HG02884 (cell line): ENCODE results near the gene TMEM45B.
"Not testable (repeated sequence)": the region's sequence is repeated elsewhere in the genome, so short reads cannot be mapped to it uniquely, and the experiment has no call there.

Experiments used
- ATAC-seq: cut with Tn5 transposase; IDR thresholded peaks from one replicate; pipeline ENCODE4 v1.9.1; 2021; ENCODE audit warnings: mild to moderate bottlenecking, moderate library complexity; ENCODE audit not compliant: unreplicated experiment

TMEM45B gene

GRCh38 chr11:129804012-129804411, 11.6 kb upstream of the TMEM45B start:
- no peak for ATAC-seq

DNA sequence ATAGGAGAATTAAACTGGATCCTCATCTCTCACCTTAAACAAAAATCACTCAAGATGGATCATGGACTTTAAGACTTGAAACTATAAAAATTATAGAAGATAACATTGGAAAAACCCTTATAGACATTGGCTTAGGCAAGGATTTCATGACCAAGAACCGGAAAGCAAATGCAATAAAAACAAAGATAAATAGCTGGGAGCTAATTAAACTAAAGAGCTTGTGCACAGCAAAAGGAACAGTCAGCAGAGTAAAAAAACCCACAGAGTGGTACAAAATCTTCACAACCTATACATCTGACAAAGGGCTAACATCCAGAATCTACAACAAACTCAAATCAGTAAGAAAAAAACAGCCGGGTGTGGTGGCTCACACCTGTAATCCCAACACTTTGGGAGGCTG, 7.4 kb upstream of the TMEM45B start:
- not testable (repeated sequence) for ATAC-seq

- no peak for ATAC-seq
Observed at GRCh38 chr11:129813231-129813791, 2.3 kb upstream of the TMEM45B start.

GRCh38 chr11:129814244-129815014, 1.2 kb upstream of the TMEM45B start:
- no peak for ATAC-seq

GRCh38 chr11:129817534-129818051, 1.9 kb downstream of the TMEM45B start:
- no peak for ATAC-seq

- not testable (repeated sequence) for ATAC-seq
Observed at GRCh38 chr11:129818236-129818635, 2.6 kb downstream of the TMEM45B start.

GRCh38 chr11:129819237-129819636, 3.6 kb downstream of the TMEM45B start:
- no peak for ATAC-seq

GRCh38 chr11:129820228-129820627, 4.6 kb downstream of the TMEM45B start:
- not testable (repeated sequence) for ATAC-seq

GRCh38 chr11:129823281-129823680, 7.6 kb downstream of the TMEM45B start:
- ATAC-seq, result not testable (repeated sequence)

- not testable (repeated sequence) for ATAC-seq
Observed at GRCh38 chr11:129823799-129824198, 8.2 kb downstream of the TMEM45B start.

DNA sequence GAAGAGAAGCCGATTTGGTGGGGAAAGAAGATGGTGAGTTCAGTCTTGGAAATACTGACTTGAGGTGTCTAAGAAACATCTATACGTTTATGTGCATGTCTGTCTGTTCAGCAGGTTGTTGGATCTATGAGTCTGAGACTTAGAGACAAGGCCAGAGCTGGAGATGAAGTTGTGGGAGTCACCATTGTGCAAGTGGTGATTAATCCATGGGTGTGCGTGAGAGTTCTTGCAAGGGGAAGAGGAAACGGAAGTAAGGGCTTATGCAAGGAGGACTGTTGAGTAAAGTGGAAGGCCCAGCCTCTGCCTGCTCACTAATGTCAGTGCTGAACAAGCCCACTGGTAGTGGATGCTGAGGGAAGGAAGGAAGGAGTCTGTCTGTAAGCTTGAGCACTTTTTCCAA, 9.7 kb downstream of the TMEM45B start:
- no peak for ATAC-seq

DNA sequence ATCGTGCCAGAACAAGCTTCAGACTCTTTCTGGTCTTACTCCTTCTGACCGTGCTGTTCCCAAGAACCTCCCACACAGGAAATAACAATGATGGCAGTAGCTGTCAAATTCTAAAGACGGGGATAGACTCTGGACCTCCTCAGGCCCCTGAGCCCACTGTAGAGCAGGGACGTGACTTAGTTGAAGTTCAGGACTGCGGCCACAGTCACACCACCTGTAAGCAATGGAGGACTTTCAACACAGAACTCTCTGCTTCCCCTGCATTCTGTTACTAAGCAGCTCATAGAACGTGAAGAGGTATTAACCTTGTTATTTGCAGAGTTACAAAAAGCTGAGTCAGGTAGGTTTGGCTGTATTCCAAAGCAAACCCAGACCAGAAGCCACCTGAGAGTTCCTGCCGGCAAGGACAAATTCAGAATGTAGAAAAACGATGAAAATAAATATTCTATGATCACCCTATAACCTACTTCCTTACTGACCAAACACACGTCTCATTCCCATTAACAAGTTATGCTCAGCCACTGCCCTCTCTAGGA, 12.7 kb downstream of the TMEM45B start:
- no peak for ATAC-seq

DNA sequence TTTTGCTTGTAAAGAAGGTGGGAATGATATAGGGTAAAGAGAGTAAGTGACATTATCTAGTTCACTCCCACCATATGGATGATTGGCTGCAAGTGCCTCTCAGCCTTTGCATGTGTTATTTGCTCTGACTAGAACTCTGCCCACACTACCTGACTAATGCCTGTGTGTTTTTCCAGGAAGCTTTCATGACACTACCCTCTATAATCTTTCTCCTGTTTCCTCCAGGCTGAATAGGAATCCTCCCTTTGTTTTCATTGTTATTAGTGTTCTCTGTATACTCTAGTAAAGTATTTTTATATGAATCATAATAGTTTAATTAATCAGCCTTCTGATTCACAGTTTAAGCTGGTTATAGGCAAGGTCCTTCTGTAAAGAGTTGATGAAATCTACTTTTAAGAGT, 13.8 kb downstream of the TMEM45B start:
- not testable (repeated sequence) for ATAC-seq

DNA sequence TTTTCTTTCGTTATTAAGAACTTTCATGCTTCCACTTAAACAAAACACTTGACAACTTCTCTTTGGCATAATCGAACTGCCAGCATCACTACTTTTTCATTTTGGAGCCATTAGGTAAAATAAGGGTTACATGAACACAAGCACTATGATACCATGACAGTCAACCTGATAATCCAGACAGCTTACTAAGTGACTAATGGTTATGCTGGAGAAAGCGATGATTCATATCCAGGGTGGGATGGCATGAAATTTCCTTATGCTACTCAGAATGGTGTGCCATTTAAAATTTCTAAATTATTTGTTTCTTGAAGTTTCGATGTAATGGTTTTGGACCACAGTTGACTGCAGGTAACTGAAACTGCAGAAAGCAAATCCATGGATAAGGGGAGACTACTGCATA, 15.6 kb downstream of the TMEM45B start:
- not testable (repeated sequence) for ATAC-seq

GRCh38 chr11:129833260-129833659, 17.6 kb downstream of the TMEM45B start:
- ATAC-seq, result not testable (repeated sequence)

GRCh38 chr11:129836423-129836891, 20.8 kb downstream of the TMEM45B start:
- ATAC-seq, result not testable (repeated sequence)

- no peak for ATAC-seq
Observed at GRCh38 chr11:129836979-129837378, 21.3 kb downstream of the TMEM45B start.

- no peak for ATAC-seq
Observed at GRCh38 chr11:129840236-129840635, 24.6 kb downstream of the TMEM45B start.

DNA sequence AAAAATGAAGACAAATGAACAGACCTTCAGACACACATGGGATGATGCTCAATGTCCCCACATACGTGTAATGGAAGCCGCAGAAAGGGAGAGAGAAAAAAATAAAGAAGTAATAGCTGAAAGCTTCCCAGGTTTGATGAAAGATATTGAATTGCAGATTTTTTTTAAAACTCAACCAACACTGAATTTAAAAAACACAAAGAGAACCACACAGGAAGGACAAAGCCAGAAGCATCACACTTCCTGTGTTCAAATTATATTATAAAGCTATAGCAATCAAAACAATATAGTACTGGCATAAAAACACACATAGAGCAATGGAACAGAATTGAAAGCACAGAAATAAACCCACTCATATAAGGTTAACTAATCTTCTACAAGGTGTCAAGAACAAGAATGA, 26.5 kb downstream of the TMEM45B start:
- ATAC-seq, result no peak

GRCh38 chr11:129846508-129847335, 31.1 kb downstream of the TMEM45B start:
- ATAC-seq, result no peak

GRCh38 chr11:129847361-129847760, 31.7 kb downstream of the TMEM45B start:
- not testable (repeated sequence) for ATAC-seq
